H9 (cell line): Measurements from ENCODE around the gene CNOT11. TPM values are rescaled to one million over a fixed set of nuclear protein-coding genes. Genes with fewer than 3 reads are reported as not detected.
"Not testable (repeated sequence)": the region's sequence is repeated elsewhere in the genome, so short reads cannot be mapped to it uniquely, and the experiment has no call there.

Source experiments
- DNase-seq: peaks from one replicate; pipeline ENCODE4 v3.0.0-alpha.2; 2017
- H2AFZ ChIP-seq: one replicate; pipeline ENCODE4 v1.6.1; 2013; ENCODE audit warnings: mild to moderate bottlenecking, low read length, control low read depth, moderate library complexity
- H2AK5ac ChIP-seq: 2 replicates; pipeline ENCODE4 v1.6.1; 2013; ENCODE audit warnings: low read length, control low read depth, mixed read lengths; ENCODE audit not compliant: insufficient read length
- H2BK120ac ChIP-seq: one replicate; pipeline ENCODE4 v1.6.1; 2013; ENCODE audit warnings: low read depth, mild to moderate bottlenecking, low read length, control low read depth, inconsistent platforms; ENCODE audit not compliant: poor library complexity, severe bottlenecking
- H2BK12ac ChIP-seq: 2 replicates; pipeline ENCODE4 v1.6.1; 2013; ENCODE audit warnings: low read length, control low read depth, mixed read lengths, low read depth; ENCODE audit not compliant: insufficient read length
- H2BK15ac ChIP-seq: 2 replicates; pipeline ENCODE4 v1.6.1; 2013; ENCODE audit warnings: low read depth, low read length, control low read depth
- H2BK20ac ChIP-seq: one replicate; pipeline ENCODE4 v1.6.1; 2013; ENCODE audit warnings: low read depth, mild to moderate bottlenecking, low read length, control low read depth, inconsistent platforms; ENCODE audit not compliant: poor library complexity, severe bottlenecking
- H2BK5ac ChIP-seq: 2 replicates; pipeline ENCODE4 v1.6.1; 2013; ENCODE audit warnings: low read length, control low read depth, mixed read lengths; ENCODE audit not compliant: insufficient read length
- H3K14ac ChIP-seq: 2 replicates; pipeline ENCODE4 v1.6.1; 2013; ENCODE audit warnings: low read length, control low read depth; ENCODE audit not compliant: insufficient read depth
- H3K18ac ChIP-seq: 2 replicates; pipeline ENCODE4 v1.6.1; 2013; ENCODE audit warnings: low read depth, mild to moderate bottlenecking, mixed read lengths, low read length, control low read depth; ENCODE audit not compliant: insufficient read length
- H3K23ac ChIP-seq: 2 replicates; pipeline ENCODE4 v1.6.1; 2013; ENCODE audit warnings: low read length, control low read depth, mixed read lengths, low read depth; ENCODE audit not compliant: insufficient read length
- H3K23me2 ChIP-seq: 2 replicates; pipeline ENCODE4 v1.6.1; 2013; ENCODE audit warnings: low read depth, mild to moderate bottlenecking, mixed read lengths, low read length, control low read depth; ENCODE audit not compliant: insufficient read length, poor library complexity, severe bottlenecking
- H3K27ac ChIP-seq: 2 replicates; pipeline ENCODE4 v1.5.1; 2013; ENCODE audit warnings: low read length, control low read depth, mixed read lengths, low read depth; ENCODE audit not compliant: insufficient read length
- H3K27me3 ChIP-seq: 2 replicates; pipeline ENCODE4 v1.6.1; 2013; ENCODE audit warnings: low read length, control low read depth, inconsistent platforms; ENCODE audit not compliant: insufficient read depth
- H3K4ac ChIP-seq: 2 replicates; pipeline ENCODE4 v1.6.1; 2013; ENCODE audit warnings: low read depth, mild to moderate bottlenecking, control low read depth, inconsistent platforms, low read length, moderate library complexity
- H3K4me1 ChIP-seq: 2 replicates; pipeline ENCODE4 v1.6.1; 2013; ENCODE audit warnings: low read length, control low read depth, inconsistent platforms; ENCODE audit not compliant: insufficient read depth
- H3K4me2 ChIP-seq: 2 replicates; pipeline ENCODE4 v1.6.1; 2013; ENCODE audit warnings: low read length, control low read depth, mixed read lengths; ENCODE audit not compliant: insufficient read length, insufficient read depth
- H3K56ac ChIP-seq: 2 replicates; pipeline ENCODE4 v1.6.1; 2013; ENCODE audit warnings: low read depth, mild to moderate bottlenecking, mixed read lengths, low read length, control low read depth; ENCODE audit not compliant: insufficient read length
- H3K79me1 ChIP-seq: 2 replicates; pipeline ENCODE4 v1.6.1; 2013; ENCODE audit warnings: low read depth, mild to moderate bottlenecking, moderate library complexity, low read length, control low read depth, inconsistent platforms; ENCODE audit not compliant: insufficient read depth, poor library complexity, severe bottlenecking
- H3K79me2 ChIP-seq: 2 replicates; pipeline ENCODE4 v1.6.1; 2013; ENCODE audit warnings: low read length, control low read depth, inconsistent platforms; ENCODE audit not compliant: insufficient read depth
- H3K9ac ChIP-seq: 2 replicates; pipeline ENCODE4 v1.6.1; 2013; ENCODE audit warnings: low read length, control low read depth, mixed read lengths; ENCODE audit not compliant: insufficient read length; ENCODE audit errors: extremely low read depth
- H3K9me3 ChIP-seq: one replicate; pipeline ENCODE4 v1.6.1; 2013; ENCODE audit warnings: low read depth, low read length, inconsistent platforms; ENCODE audit not compliant: control insufficient read depth
- H3T11ph ChIP-seq: one replicate; pipeline ENCODE4 v1.6.1; 2013; ENCODE audit warnings: mild to moderate bottlenecking, low read length, control low read depth, inconsistent platforms
- H4K20me1 ChIP-seq: one replicate; pipeline ENCODE4 v1.6.1; 2013; ENCODE audit not compliant: control insufficient read depth, insufficient read length, insufficient read depth
- H4K5ac ChIP-seq: 2 replicates; pipeline ENCODE4 v1.6.1; 2013; ENCODE audit warnings: low read depth, mild to moderate bottlenecking, mixed read lengths, low read length, control low read depth; ENCODE audit not compliant: insufficient read length
- H4K8ac ChIP-seq: replicated peaks from 2 replicates; pipeline ENCODE4 v1.6.1; 2013; ENCODE audit warnings: low read length, control low read depth, mixed read lengths, low read depth; ENCODE audit not compliant: insufficient read length
- H4K91ac ChIP-seq: 2 replicates; pipeline ENCODE4 v1.6.1; 2013; ENCODE audit warnings: low read depth, mild to moderate bottlenecking, moderate library complexity, mixed read lengths, low read length, control low read depth; ENCODE audit not compliant: insufficient read length
- H3K27ac Mint-ChIP-seq, 3 experiments: 2 replicates in 2 of 3; 3 replicates in 1 of 3; pipeline ENCODE4 v1.8.0; 2020 to 2021; ENCODE audit warnings: mixed read lengths in 3 of 3, mild to moderate bottlenecking in 1 of 3, moderate library complexity in 1 of 3
- H3K27me3 Mint-ChIP-seq: 2 replicates; pipeline ENCODE4 v1.8.0; 2021; ENCODE audit warnings: low read depth, mild to moderate bottlenecking, moderate library complexity, mixed read lengths
- H3K36me3 Mint-ChIP-seq, 3 experiments: 2 replicates in 2 of 3; 3 replicates in 1 of 3; pipeline ENCODE4 v1.8.0; 2020 to 2021; ENCODE audit warnings: low read depth in 3 of 3, mixed read lengths in 3 of 3; ENCODE audit not compliant: insufficient read depth in 1 of 3
- H3K4me1 Mint-ChIP-seq, 2 experiments: 2 replicates each; pipeline ENCODE4 v1.8.0; 2020; ENCODE audit warnings: mixed read lengths in 2 of 2
- H3K4me3 Mint-ChIP-seq, 2 experiments: 2 replicates in 1 of 2; 3 replicates in 1 of 2; pipeline ENCODE4 v1.8.0; 2020 to 2021; ENCODE audit warnings: mild to moderate bottlenecking in 2 of 2, mixed read lengths in 2 of 2, moderate library complexity in 1 of 2
- H3K9me3 Mint-ChIP-seq, 2 experiments: 2 replicates in 1 of 2; 3 replicates in 1 of 2; pipeline ENCODE4 v1.8.0; 2020; ENCODE audit warnings: mild to moderate bottlenecking in 2 of 2, mixed read lengths in 2 of 2, moderate library complexity in 1 of 2
- WGBS: extraction: QIAGEN DNeasy Blood & Tissue Kit; methylation state at CpG from one replicate; pipeline ENCODE4 v1.1.7; 2013; ENCODE audit warnings: missing lambda C conversion rate, low lambda C conversion rate, mixed read lengths; ENCODE audit not compliant: insufficient read length; ENCODE audit errors: extremely low coverage; 5-methylcytosine and 5-hydroxymethylcytosine counted together
- total RNA-seq: library from RNA; stranded (reverse); gene quantifications from 2 replicates; pipeline ENCODE4 v1.2.1, GENCODE V29; 2021
- TF ChIP-seq, protein P1 (sequence below): fragments of 200-600 bp; sonication (generic); conservative IDR thresholded peaks from 3 replicates; pipeline ENCODE4 v1.8.0; 2021; ENCODE audit warnings: antibody characterized with exemption, mild to moderate bottlenecking

The CNOT11 gene
- total RNA-seq, 1 experiment from 2014 or later: 46.8 TPM

DNA sequence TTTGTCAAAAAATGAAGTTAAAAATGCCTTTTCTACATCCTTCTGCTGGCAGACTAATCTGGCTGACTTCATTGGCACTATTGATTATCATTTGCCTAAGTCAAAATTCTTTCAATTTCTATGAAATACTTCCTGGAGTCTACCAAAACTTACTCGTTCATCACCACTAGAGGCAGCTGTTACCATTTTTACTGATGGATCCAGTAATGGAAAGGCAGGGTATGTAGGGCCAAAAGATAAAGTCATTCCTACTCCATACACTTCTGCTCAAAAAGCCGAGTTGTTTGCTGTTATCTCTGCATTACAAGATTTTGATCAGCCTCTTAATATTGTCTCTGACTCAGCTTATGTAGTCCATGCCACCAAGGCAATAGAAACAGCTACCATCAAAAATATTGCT is 12.0 kb upstream of the CNOT11 start:
- not testable (repeated sequence) for H3K9me3 Mint-ChIP-seq, H3K4ac ChIP-seq, H3K27ac ChIP-seq, H3K27ac Mint-ChIP-seq, H2BK12ac ChIP-seq, H2BK15ac ChIP-seq, H3T11ph ChIP-seq, H3K18ac ChIP-seq, H3K9me3 ChIP-seq, H3K27me3 Mint-ChIP-seq, H4K91ac ChIP-seq, H3K79me1 ChIP-seq, H3K27me3 ChIP-seq, H4K5ac ChIP-seq, H3K36me3 Mint-ChIP-seq, H3K23me2 ChIP-seq, H3K14ac ChIP-seq, DNase-seq, H2BK5ac ChIP-seq, H3K4me2 ChIP-seq, H2AK5ac ChIP-seq, H3K4me3 Mint-ChIP-seq, H2BK20ac ChIP-seq, H3K9ac ChIP-seq, H4K8ac ChIP-seq, H3K79me2 ChIP-seq, H3K56ac ChIP-seq, H2AFZ ChIP-seq, H3K23ac ChIP-seq, H3K4me1 ChIP-seq, H4K20me1 ChIP-seq, H2BK120ac ChIP-seq
- WGBS: no CpG with 5 or more reads among the region's 2 CpGs
- TF ChIP-seq, protein P1, sequence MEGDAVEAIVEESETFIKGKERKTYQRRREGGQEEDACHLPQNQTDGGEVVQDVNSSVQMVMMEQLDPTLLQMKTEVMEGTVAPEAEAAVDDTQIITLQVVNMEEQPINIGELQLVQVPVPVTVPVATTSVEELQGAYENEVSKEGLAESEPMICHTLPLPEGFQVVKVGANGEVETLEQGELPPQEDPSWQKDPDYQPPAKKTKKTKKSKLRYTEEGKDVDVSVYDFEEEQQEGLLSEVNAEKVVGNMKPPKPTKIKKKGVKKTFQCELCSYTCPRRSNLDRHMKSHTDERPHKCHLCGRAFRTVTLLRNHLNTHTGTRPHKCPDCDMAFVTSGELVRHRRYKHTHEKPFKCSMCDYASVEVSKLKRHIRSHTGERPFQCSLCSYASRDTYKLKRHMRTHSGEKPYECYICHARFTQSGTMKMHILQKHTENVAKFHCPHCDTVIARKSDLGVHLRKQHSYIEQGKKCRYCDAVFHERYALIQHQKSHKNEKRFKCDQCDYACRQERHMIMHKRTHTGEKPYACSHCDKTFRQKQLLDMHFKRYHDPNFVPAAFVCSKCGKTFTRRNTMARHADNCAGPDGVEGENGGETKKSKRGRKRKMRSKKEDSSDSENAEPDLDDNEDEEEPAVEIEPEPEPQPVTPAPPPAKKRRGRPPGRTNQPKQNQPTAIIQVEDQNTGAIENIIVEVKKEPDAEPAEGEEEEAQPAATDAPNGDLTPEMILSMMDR: peak; percentile 64
- H3K4me1 Mint-ChIP-seq: peaks cover 8 to 21% of the 10 kb centered on the region in 2 experiments
